Measurements from ENCODE around the gene HLCS.
A peak's percentile ranks its signal among the peaks of the same experiment; 100 is the strongest.

Gene HLCS

GRCh38 chr21:36754241-36754898, 212.1 kb downstream of the HLCS start:
- no peak for TF ChIP-seq CTCF (IDR thresholded peaks at IDR 0.05; ENCODE audit: unreplicated experiment in 3 of 3)
- no peak overlapping the region for H3K4me3 Mint-ChIP-seq
- no peak overlapping the region for H3K27ac Mint-ChIP-seq
- peaks cover 12% of the 10 kb centered on the region for H3K4me1 Mint-ChIP-seq
- no peaks in the 10 kb centered on the region for H3K9me3 Mint-ChIP-seq
- peaks cover 23% of the 10 kb centered on the region for H3K27me3 Mint-ChIP-seq (ENCODE audit: low read depth)
- H3K36me3 Mint-ChIP-seq (ENCODE audit: low read depth), result peaks cover 17% of the 10 kb centered on the region

GRCh38 chr21:36753556-36753955, 212.9 kb downstream of the HLCS start:
- H3K9me3 Mint-ChIP-seq, result no peaks in the 10 kb centered on the region
- peaks cover 17% of the 10 kb centered on the region for H3K36me3 Mint-ChIP-seq (ENCODE audit: low read depth)
- H3K27ac Mint-ChIP-seq, result peak overlapping the region in 2 of 3 experiments; percentile 8 to 20
- no peak overlapping the region for H3K4me3 Mint-ChIP-seq
- peaks cover 16% of the 10 kb centered on the region for H3K4me1 Mint-ChIP-seq
- H3K27me3 Mint-ChIP-seq (ENCODE audit: low read depth), result peaks cover 31% of the 10 kb centered on the region
- no peak for TF ChIP-seq CTCF (IDR thresholded peaks at IDR 0.05; ENCODE audit: unreplicated experiment in 3 of 3)

GRCh38 chr21:36751383-36751782, 215.1 kb downstream of the HLCS start:
- no peak for TF ChIP-seq CTCF (IDR thresholded peaks at IDR 0.05; ENCODE audit: unreplicated experiment in 3 of 3)
- Mint-ChIP-seq H3K4me1 (peaks cover 28% of the 10 kb centered on the region), H3K27ac (peak overlapping the region in 1 of 3 experiments; percentile 57), H3K9me3 (no peaks in the 10 kb centered on the region), H3K4me3 (peak overlapping the region in 1 of 3 experiments; percentile 11), H3K36me3 (ENCODE audit: low read depth) (peaks cover 12% of the 10 kb centered on the region), H3K27me3 (ENCODE audit: low read depth) (peaks cover 43% of the 10 kb centered on the region)

- Mint-ChIP-seq H3K27ac (peak overlapping the region in 2 of 3 experiments; percentile 21 to 90), H3K9me3 (no peaks in the 10 kb centered on the region), H3K36me3 (ENCODE audit: low read depth) (peaks cover 7% of the 10 kb centered on the region), H3K27me3 (ENCODE audit: low read depth) (peaks cover 51% of the 10 kb centered on the region), H3K4me1 (peaks cover 30% of the 10 kb centered on the region), H3K4me3 (peak overlapping the region in 2 of 3 experiments; percentile 13 to 39)
- TF ChIP-seq CTCF (IDR thresholded peaks at IDR 0.05; ENCODE audit: unreplicated experiment in 3 of 3), result no peak
Observed at GRCh38 chr21:36750576-36750959, 215.9 kb downstream of the HLCS start.

- Mint-ChIP-seq H3K9me3 (no peaks in the 10 kb centered on the region), H3K4me3 (peak overlapping the region; percentile 10 to 65 (median 55)), H3K36me3 (ENCODE audit: low read depth) (peaks cover 5% of the 10 kb centered on the region), H3K4me1 (peaks cover 31% of the 10 kb centered on the region), H3K27me3 (ENCODE audit: low read depth) (peaks cover 55% of the 10 kb centered on the region), H3K27ac (peak overlapping the region; percentile 30 to 90 (median 55))
- TF ChIP-seq CTCF (IDR thresholded peaks at IDR 0.05; ENCODE audit: unreplicated experiment in 3 of 3), result no peak
Observed at GRCh38 chr21:36749935-36750575, 216.4 kb downstream of the HLCS start.
